ENCODE results near the gene TMEM266. TPM values are rescaled to one million over a fixed set of nuclear protein-coding genes. Genes with fewer than 3 reads are reported as not detected.

Gene TMEM266
- total RNA-seq, 2 donors from 2014 or later, result 0.15 TPM; not detected in 1

GRCh38 chr15:76155731-76156130, 95.9 kb downstream of the TMEM266 start:
- no peaks in the 10 kb centered on the region for H3K36me3 Mint-ChIP-seq (ENCODE audit: low read depth)
- no peaks in the 10 kb centered on the region for H3K27me3 Mint-ChIP-seq
- H3K9me3 Mint-ChIP-seq, result no peaks in the 10 kb centered on the region
- H3K4me3 Mint-ChIP-seq, result no peak overlapping the region
- H3K27ac Mint-ChIP-seq, result no peak overlapping the region
- no peak for ATAC-seq (replicated peaks)
- no peaks in the 10 kb centered on the region for H3K4me1 Mint-ChIP-seq

GRCh38 chr15:76158226-76158625, 98.4 kb downstream of the TMEM266 start:
- no peak overlapping the region for H3K27ac Mint-ChIP-seq
- ATAC-seq (replicated peaks), result no peak
- H3K9me3 Mint-ChIP-seq, result no peaks in the 10 kb centered on the region
- H3K36me3 Mint-ChIP-seq (ENCODE audit: low read depth), result no peaks in the 10 kb centered on the region
- no peaks in the 10 kb centered on the region for H3K4me1 Mint-ChIP-seq
- H3K27me3 Mint-ChIP-seq, result no peaks in the 10 kb centered on the region
- no peak overlapping the region for H3K4me3 Mint-ChIP-seq

- no peaks in the 10 kb centered on the region for H3K4me1 Mint-ChIP-seq
- no peak for ATAC-seq (replicated peaks)
- no peak overlapping the region for H3K27ac Mint-ChIP-seq
- no peak overlapping the region for H3K4me3 Mint-ChIP-seq
- no peaks in the 10 kb centered on the region for H3K36me3 Mint-ChIP-seq (ENCODE audit: low read depth)
- H3K9me3 Mint-ChIP-seq, result no peaks in the 10 kb centered on the region
- no peaks in the 10 kb centered on the region for H3K27me3 Mint-ChIP-seq
These were observed 99.0 kb downstream of the TMEM266 start for GRCh38 chr15:76158815-76159214.

GRCh38 chr15:76159282-76159681, 99.5 kb downstream of the TMEM266 start:
- Mint-ChIP-seq H3K27ac (no peak overlapping the region), H3K9me3 (no peaks in the 10 kb centered on the region), H3K27me3 (no peaks in the 10 kb centered on the region), H3K4me3 (no peak overlapping the region), H3K36me3 (ENCODE audit: low read depth) (no peaks in the 10 kb centered on the region), H3K4me1 (no peaks in the 10 kb centered on the region)
- ATAC-seq (replicated peaks), result no peak

- ATAC-seq (replicated peaks), result no peak
- Mint-ChIP-seq H3K36me3 (ENCODE audit: low read depth) (no peaks in the 10 kb centered on the region), H3K9me3 (no peaks in the 10 kb centered on the region), H3K27me3 (no peaks in the 10 kb centered on the region), H3K4me3 (no peak overlapping the region), H3K4me1 (no peaks in the 10 kb centered on the region), H3K27ac (no peak overlapping the region)
These were observed 100.8 kb downstream of the TMEM266 start for GRCh38 chr15:76160426-76161152.

GRCh38 chr15:76161153-76162035, 101.6 kb downstream of the TMEM266 start:
- H3K27me3 Mint-ChIP-seq, result no peaks in the 10 kb centered on the region
- no peaks in the 10 kb centered on the region for H3K9me3 Mint-ChIP-seq
- no peak overlapping the region for H3K27ac Mint-ChIP-seq
- no peak for ATAC-seq (replicated peaks)
- H3K4me3 Mint-ChIP-seq, result no peak overlapping the region
- H3K4me1 Mint-ChIP-seq, result no peaks in the 10 kb centered on the region
- no peaks in the 10 kb centered on the region for H3K36me3 Mint-ChIP-seq (ENCODE audit: low read depth)

DNA sequence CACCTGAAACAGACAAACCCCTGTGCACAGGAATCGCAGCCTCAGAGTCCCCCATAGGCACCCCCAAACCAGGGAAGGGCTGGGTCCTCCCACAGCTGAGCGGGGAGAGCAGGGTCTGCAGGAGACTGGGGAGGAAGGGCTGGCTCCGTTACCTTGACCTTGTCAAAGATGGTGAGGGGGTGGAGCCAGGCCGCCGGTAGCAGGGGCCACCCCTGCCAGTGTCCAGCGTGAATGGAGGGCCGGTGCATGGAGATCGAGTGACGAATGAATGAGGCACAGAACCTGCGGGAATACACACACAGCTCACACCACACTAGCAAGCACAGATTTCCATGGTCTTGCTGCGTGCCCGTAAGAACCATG, 102.2 kb downstream of the TMEM266 start:
- H3K27me3 Mint-ChIP-seq, result no peaks in the 10 kb centered on the region
- no peaks in the 10 kb centered on the region for H3K9me3 Mint-ChIP-seq
- H3K4me1 Mint-ChIP-seq, result no peaks in the 10 kb centered on the region

GRCh38 chr15:76162784-76163456, 103.1 kb downstream of the TMEM266 start:
- Mint-ChIP-seq H3K4me1 (no peaks in the 10 kb centered on the region), H3K27me3 (no peaks in the 10 kb centered on the region), H3K4me3 (no peak overlapping the region), H3K9me3 (no peaks in the 10 kb centered on the region), H3K36me3 (ENCODE audit: low read depth) (no peaks in the 10 kb centered on the region), H3K27ac (no peak overlapping the region)
- ATAC-seq (replicated peaks), result no peak

More for the DNA sequence above, 102.2 kb downstream of the TMEM266 start:
- H3K4me3 Mint-ChIP-seq, result no peak overlapping the region
- no peak overlapping the region for H3K27ac Mint-ChIP-seq
- no peak for ATAC-seq (replicated peaks)
- H3K36me3 Mint-ChIP-seq (ENCODE audit: low read depth), result no peaks in the 10 kb centered on the region

DNA sequence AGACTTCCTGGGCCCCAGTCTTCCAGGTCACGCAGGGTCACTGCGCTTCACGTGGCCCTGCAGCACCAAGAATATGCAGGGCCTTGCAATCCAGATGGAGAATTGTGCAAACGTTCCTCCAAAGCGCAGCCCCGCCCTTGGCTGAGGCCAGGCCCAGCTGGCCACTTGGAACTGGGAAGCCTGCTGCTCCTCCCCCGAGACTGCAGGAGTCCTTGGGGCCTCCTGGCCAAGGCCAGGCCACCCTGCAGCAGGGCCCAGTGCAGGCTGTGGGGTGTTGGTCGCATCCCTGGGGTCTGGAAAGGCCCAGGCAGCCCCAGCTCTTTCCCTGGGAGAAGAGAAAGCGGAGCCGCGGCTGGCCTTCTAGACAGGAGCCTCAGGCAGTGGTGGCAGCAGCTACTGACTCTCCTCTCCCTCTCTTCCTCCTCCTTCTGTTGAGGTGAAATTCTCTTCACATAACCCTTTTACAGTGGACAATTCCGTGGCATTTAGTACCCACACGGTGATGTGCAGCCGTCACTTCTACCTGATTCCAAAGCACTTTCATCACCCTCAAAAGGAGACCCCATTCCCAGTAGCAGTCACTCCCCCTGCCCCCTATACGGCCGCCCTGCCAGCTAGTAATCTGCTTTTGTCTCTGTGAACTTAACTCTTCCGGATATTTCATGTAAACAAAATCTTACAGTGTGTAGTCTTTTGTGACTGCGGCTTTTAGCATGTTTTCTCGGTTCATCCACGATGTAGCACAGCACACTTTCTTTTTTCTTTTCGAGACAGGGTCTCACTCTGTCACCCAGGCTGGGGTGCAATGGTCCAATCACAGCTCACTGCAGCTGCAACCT, 103.9 kb downstream of the TMEM266 start:
- H3K27ac Mint-ChIP-seq, result no peak overlapping the region
- H3K36me3 Mint-ChIP-seq (ENCODE audit: low read depth), result no peaks in the 10 kb centered on the region
- H3K4me3 Mint-ChIP-seq, result no peak overlapping the region
- no peaks in the 10 kb centered on the region for H3K9me3 Mint-ChIP-seq
- no peaks in the 10 kb centered on the region for H3K27me3 Mint-ChIP-seq
- H3K4me1 Mint-ChIP-seq, result no peaks in the 10 kb centered on the region
- ATAC-seq (replicated peaks), result no peak

GRCh38 chr15:76164602-76165001, 104.8 kb downstream of the TMEM266 start:
- Mint-ChIP-seq H3K4me1 (no peaks in the 10 kb centered on the region), H3K9me3 (no peaks in the 10 kb centered on the region), H3K27me3 (no peaks in the 10 kb centered on the region), H3K36me3 (ENCODE audit: low read depth) (no peaks in the 10 kb centered on the region), H3K4me3 (no peak overlapping the region), H3K27ac (no peak overlapping the region)
- no peak for ATAC-seq (replicated peaks)

DNA sequence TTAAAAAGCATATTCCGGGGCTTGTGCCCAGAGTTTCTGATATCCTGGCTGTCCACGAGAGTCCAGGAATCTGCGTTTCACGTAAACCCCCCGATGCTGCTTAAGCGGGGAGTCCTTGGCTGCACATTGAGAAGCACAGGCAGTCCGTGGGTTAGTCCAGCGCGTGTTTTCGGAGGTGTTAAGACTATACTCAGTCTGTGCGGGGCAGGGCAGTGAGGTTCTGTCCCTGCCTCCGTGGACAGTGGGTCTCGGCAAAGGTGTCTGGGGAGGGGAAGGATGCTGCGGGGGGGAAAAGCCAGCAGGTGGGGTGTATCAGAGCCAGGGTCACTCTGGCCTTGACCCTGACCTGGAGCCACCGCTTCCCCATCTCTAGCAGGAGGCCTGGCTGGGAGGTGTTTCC, 106.2 kb downstream of the TMEM266 start:
- no peak overlapping the region for H3K4me3 Mint-ChIP-seq
- no peaks in the 10 kb centered on the region for H3K27me3 Mint-ChIP-seq
- H3K4me1 Mint-ChIP-seq, result no peaks in the 10 kb centered on the region
- ATAC-seq (replicated peaks), result no peak
- H3K9me3 Mint-ChIP-seq, result no peaks in the 10 kb centered on the region
- no peaks in the 10 kb centered on the region for H3K36me3 Mint-ChIP-seq (ENCODE audit: low read depth)
- H3K27ac Mint-ChIP-seq, result no peak overlapping the region

DNA sequence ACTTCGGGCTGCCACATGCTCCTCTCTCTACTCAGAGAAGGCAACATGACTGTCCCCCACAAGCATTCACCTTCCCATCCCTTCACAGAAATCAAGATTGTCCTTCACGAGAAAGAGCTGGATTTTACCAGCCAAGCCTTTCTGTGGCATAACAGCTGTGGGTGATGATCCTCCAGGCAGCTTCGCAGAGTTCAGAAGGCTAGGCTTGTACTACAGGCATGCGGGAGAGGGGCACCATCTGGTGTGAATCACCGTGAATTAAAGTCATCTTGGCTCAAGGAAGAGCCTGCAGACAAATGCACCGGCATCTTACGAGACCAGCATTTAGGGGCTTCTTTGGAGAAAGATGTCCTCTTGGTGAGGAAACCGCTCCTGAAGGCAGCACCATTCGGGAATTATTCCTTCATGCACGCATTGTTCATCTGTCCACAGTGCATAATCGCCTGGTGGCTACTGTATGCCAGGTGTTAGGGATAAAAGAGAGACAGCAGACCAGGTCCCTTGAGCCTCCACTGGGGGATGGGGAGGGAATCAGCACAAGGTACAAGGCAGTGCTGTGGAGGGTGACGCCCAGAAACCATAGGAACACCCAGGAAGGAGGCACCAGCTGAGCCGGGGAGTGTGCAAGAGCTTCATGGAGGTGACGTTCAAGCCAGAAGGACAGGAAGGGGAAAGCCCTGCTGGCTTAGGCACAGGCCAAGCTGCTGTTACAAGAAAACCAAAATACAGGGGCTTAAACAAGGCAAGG, 108.6 kb downstream of the TMEM266 start:
- Mint-ChIP-seq H3K36me3 (ENCODE audit: low read depth) (no peaks in the 10 kb centered on the region), H3K27ac (no peak overlapping the region), H3K27me3 (no peaks in the 10 kb centered on the region), H3K4me1 (no peaks in the 10 kb centered on the region), H3K9me3 (no peaks in the 10 kb centered on the region), H3K4me3 (no peak overlapping the region)
- no peak for ATAC-seq (replicated peaks)

GRCh38 chr15:76169018-76169417, 109.2 kb downstream of the TMEM266 start:
- ATAC-seq (replicated peaks), result peak; percentile 29

More at GRCh38 chr15:76169018-76169417, 109.2 kb downstream of the TMEM266 start:
- H3K27ac Mint-ChIP-seq, result no peak overlapping the region
- H3K4me3 Mint-ChIP-seq, result no peak overlapping the region
- no peaks in the 10 kb centered on the region for H3K27me3 Mint-ChIP-seq
- H3K4me1 Mint-ChIP-seq, result no peaks in the 10 kb centered on the region
- H3K9me3 Mint-ChIP-seq, result no peaks in the 10 kb centered on the region
- H3K36me3 Mint-ChIP-seq (ENCODE audit: low read depth), result no peaks in the 10 kb centered on the region

All from activated T-helper 17 cell treated with anti-CD3 and anti-CD28 coated beads, Interleukin-2, amount 50 U/mL, for 72 hours (primary cell).